ENCODE results near the gene VAV3.
"Not testable (repeated sequence)": the region's sequence is repeated elsewhere in the genome, so short reads cannot be mapped to it uniquely, and the experiment has no call there.

Gene VAV3

GRCh38 chr1:107787299-107787698 is 177.7 kb downstream of the VAV3 start:
- peak; percentile 48 to 58 for DNase-seq

GRCh38 chr1:107786203-107786845 is 178.7 kb downstream of the VAV3 start:
- DNase-seq: no peak

- no peak for DNase-seq
These were observed 179.3 kb downstream of the VAV3 start for GRCh38 chr1:107785496-107786202.

- peak; percentile 42 to 48 for DNase-seq
These were observed 182.6 kb downstream of the VAV3 start for GRCh38 chr1:107782217-107782845.

GRCh38 chr1:107781245-107781644 is 183.7 kb downstream of the VAV3 start:
- no peak for DNase-seq

GRCh38 chr1:107777664-107778047 is 187.3 kb downstream of the VAV3 start:
- DNase-seq: no peak

- DNase-seq: no peak
These were observed 187.9 kb downstream of the VAV3 start for GRCh38 chr1:107776900-107777663.

GRCh38 chr1:107771377-107771776 is 193.6 kb downstream of the VAV3 start:
- DNase-seq: no peak

- no peak for DNase-seq
These were observed 197.8 kb downstream of the VAV3 start for GRCh38 chr1:107767156-107767582.

GRCh38 chr1:107766533-107766932 is 198.4 kb downstream of the VAV3 start:
- no peak for DNase-seq

- no peak for DNase-seq
These were observed 202.1 kb downstream of the VAV3 start for GRCh38 chr1:107762751-107763390.

- no peak for DNase-seq
These were observed 204.9 kb downstream of the VAV3 start for GRCh38 chr1:107760065-107760464.

- peak; percentile 5 to 24 for DNase-seq
These were observed 214.5 kb downstream of the VAV3 start for GRCh38 chr1:107750364-107750959.

GRCh38 chr1:107748531-107748930 is 216.4 kb downstream of the VAV3 start:
- no peak for DNase-seq

- no peak for DNase-seq
These were observed 223.7 kb downstream of the VAV3 start for GRCh38 chr1:107741242-107741641.

- no peak for DNase-seq
These were observed 224.4 kb downstream of the VAV3 start for GRCh38 chr1:107740579-107740978.

GRCh38 chr1:107739651-107740050 is 225.3 kb downstream of the VAV3 start:
- no peak for DNase-seq

GRCh38 chr1:107739201-107739600 is 225.8 kb downstream of the VAV3 start:
- no peak for DNase-seq

GRCh38 chr1:107733401-107733800 is 231.6 kb downstream of the VAV3 start:
- DNase-seq: not testable (repeated sequence)

- DNase-seq: no peak
These were observed 237.1 kb downstream of the VAV3 start for GRCh38 chr1:107727866-107728265.

- no peak for DNase-seq
These were observed 238.1 kb downstream of the VAV3 start for GRCh38 chr1:107726860-107727259.

- DNase-seq: no peak
These were observed 240.3 kb downstream of the VAV3 start for GRCh38 chr1:107724648-107725047.
